Fibroblast of lung (primary cell): ENCODE data around the gene METTL26. TPM values are rescaled to one million over a fixed set of nuclear protein-coding genes. Genes with fewer than 3 reads are reported as not detected.

Experiments used
- DNase-seq, 2 donors: peaks; one replicate each; pipeline versions ENCODE4 v3.0.0 to v3.0.0-alpha.2; 2010; ENCODE audit warnings: low read depth in 2 of 2
- H2AFZ ChIP-seq: 2 replicates; pipeline ENCODE4 v1.5.1; 2012; ENCODE audit warnings: low read length, control low read depth, inconsistent platforms
- H3K27ac ChIP-seq: 2 replicates; pipeline ENCODE4 v1.5.1; 2011; ENCODE audit warnings: low read length, control low read depth; ENCODE audit not compliant: insufficient read depth
- H3K27me3 ChIP-seq: 2 replicates; pipeline ENCODE4 v1.5.1; 2011; ENCODE audit warnings: mild to moderate bottlenecking, low read length; ENCODE audit not compliant: control insufficient read depth, insufficient read depth
- H3K36me3 ChIP-seq: 2 replicates; pipeline ENCODE4 v1.5.1; 2011; ENCODE audit warnings: low read length; ENCODE audit not compliant: control insufficient read depth, insufficient read depth
- H3K4me1 ChIP-seq: 2 replicates; pipeline ENCODE4 v1.5.1; 2011; ENCODE audit warnings: low read length; ENCODE audit not compliant: control insufficient read depth, insufficient read depth; ENCODE audit errors: extremely low read depth
- H3K4me2 ChIP-seq: 2 replicates; pipeline ENCODE4 v1.5.1; 2011; ENCODE audit warnings: low read length, control low read depth; ENCODE audit not compliant: insufficient read depth; ENCODE audit errors: extremely low read depth
- H3K4me3 ChIP-seq, 4 experiments: fragments of 200-600 bp in 1 of 4; sonication (generic) in 1 of 4; replicated peaks in 1 of 4; 2 replicates each; pipeline ENCODE4 v1.5.1; 2011 to 2016; ENCODE audit warnings: low read length in 4 of 4, low read depth in 3 of 4, mild to moderate bottlenecking in 3 of 4, control low read depth in 2 of 4, inconsistent platforms in 1 of 4, mixed read lengths in 1 of 4; ENCODE audit not compliant: insufficient read depth in 1 of 4; ENCODE audit errors: control extremely low read depth in 1 of 4
- H3K79me2 ChIP-seq: 2 replicates; pipeline ENCODE4 v1.5.1; 2012; ENCODE audit warnings: mild to moderate bottlenecking, low read length, inconsistent platforms; ENCODE audit not compliant: control insufficient read depth, insufficient read depth
- H3K9ac ChIP-seq: 2 replicates; pipeline ENCODE4 v1.5.1; 2011; ENCODE audit warnings: mild to moderate bottlenecking, low read length, control low read depth; ENCODE audit not compliant: insufficient read depth
- H3K9me3 ChIP-seq: 2 replicates; pipeline ENCODE4 v1.5.1; 2012; ENCODE audit warnings: low read depth, low read length; ENCODE audit not compliant: control insufficient read depth, insufficient read depth
- H4K20me1 ChIP-seq: 2 replicates; pipeline ENCODE4 v1.5.1; 2011; ENCODE audit warnings: low read length; ENCODE audit not compliant: control insufficient read depth, insufficient read depth; ENCODE audit errors: extremely low read depth
- CTCF ChIP-seq, 2 donors: IDR thresholded peaks in 1 of 2; conservative IDR thresholded peaks in 1 of 2; 1 replicate in 1 of 2; 2 replicates in 1 of 2; pipeline ENCODE4 v1.5.1; 2011 to 2012; ENCODE audit warnings: low read length in 2 of 2, control low read depth in 1 of 2, inconsistent platforms in 1 of 2, low read depth in 1 of 2, mild to moderate bottlenecking in 1 of 2
- EZH2 ChIP-seq: IDR thresholded peaks from 2 replicates; pipeline ENCODE4 v1.5.1; 2012; ENCODE audit warnings: low read length, control low read depth, mild to moderate bottlenecking; ENCODE audit errors: missing control alignments
- polyA plus RNA-seq, 2 donors: library from polyadenylated mRNA; depleted of rRNA in 1 of 2; stranded (reverse) in 1 of 2; unstranded in 1 of 2; fragments of >200 nt; gene quantifications; 2 replicates each; pipeline ENCODE4 v1.2.1, GENCODE V29; 2011 to 2012; ENCODE audit warnings: missing spikeins in 1 of 2
- total RNA-seq: library from RNA; depleted of rRNA; stranded (reverse); fragments of >200 nt; gene quantifications from 2 replicates; pipeline ENCODE4 v1.2.1, GENCODE V29; 2014

The METTL26 gene
- total and polyA plus RNA-seq, 2 donors (not counting 1 experiment from before 2014, with no cell fraction given), result 39.2 to 71.7 TPM

DNA sequence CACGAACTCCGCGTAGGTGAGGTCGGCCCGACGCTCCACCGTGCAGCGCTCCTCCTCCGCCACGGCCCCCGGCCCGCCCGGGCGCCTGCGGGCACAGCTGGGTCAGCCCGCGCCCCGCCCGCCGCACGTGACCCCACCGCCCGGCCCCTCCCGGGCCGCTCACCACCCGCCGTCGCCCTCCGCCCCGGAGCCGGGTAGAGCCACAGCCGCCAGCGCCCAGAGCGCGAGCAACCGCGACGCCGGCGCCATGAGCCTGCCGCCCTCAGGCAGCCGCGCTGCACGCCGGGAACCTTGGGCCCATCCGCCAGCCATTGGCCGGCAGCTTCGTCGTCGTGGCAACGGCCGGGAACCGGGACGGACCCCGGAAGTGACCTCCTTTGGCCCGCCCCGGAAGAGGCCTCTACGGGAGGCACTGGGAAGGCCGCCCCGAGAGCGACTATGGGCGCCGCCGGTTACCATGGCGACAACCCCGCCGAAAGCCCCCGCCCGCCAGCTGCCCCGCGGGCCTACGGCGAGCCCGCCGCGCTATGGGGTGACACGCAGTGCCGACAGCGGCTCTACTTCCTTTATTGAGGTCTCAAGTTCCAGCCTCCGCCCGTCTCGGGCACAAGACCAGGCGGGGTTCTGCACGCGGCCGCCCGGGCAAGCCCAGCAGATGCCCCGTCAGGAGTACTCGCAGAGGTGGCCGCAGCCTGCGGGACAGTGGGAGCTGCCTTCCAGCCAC is 48.1 kb upstream of the METTL26 start, which contains the start of gene JMJD8:
TSS of gene JMJD8 (minus strand) at position 264 of the 724 bp plus-strand sequence. CDS start at position 249, 15 bp downstream.
- peaks cover 35% of the 10 kb centered on the region for H3K79me2 ChIP-seq
- H2AFZ ChIP-seq, result peak within 1 kb of the TSS; percentile 29
- TF ChIP-seq CTCF (conservative IDR thresholded peaks at IDR 0.05 in 1 of 2, IDR thresholded peaks at IDR 0.05 in 1 of 2; ENCODE audit: low read depth in 1 of 2, low read length in 2 of 2) (no peak), EZH2 (no peak)
- H3K4me2 ChIP-seq, result peak within 1 kb of the TSS; percentile 62
- H3K27me3 ChIP-seq, result no peaks in the 10 kb centered on the region
- no peaks in the 10 kb centered on the region for H4K20me1 ChIP-seq
- peaks cover 18% of the 10 kb centered on the region for H3K4me1 ChIP-seq
- peak within 1 kb of the TSS; percentile 40 for H3K9ac ChIP-seq
- peaks cover 38% of the 10 kb centered on the region for H3K36me3 ChIP-seq
- peak within 1 kb of the TSS; percentile 69 for H3K27ac ChIP-seq
- H3K9me3 ChIP-seq, result no peaks in the 10 kb centered on the region
- DNase-seq, result peak; percentile 94
- peak within 1 kb of the TSS; percentile 42 to 63 (median 52) for H3K4me3 ChIP-seq

DNA sequence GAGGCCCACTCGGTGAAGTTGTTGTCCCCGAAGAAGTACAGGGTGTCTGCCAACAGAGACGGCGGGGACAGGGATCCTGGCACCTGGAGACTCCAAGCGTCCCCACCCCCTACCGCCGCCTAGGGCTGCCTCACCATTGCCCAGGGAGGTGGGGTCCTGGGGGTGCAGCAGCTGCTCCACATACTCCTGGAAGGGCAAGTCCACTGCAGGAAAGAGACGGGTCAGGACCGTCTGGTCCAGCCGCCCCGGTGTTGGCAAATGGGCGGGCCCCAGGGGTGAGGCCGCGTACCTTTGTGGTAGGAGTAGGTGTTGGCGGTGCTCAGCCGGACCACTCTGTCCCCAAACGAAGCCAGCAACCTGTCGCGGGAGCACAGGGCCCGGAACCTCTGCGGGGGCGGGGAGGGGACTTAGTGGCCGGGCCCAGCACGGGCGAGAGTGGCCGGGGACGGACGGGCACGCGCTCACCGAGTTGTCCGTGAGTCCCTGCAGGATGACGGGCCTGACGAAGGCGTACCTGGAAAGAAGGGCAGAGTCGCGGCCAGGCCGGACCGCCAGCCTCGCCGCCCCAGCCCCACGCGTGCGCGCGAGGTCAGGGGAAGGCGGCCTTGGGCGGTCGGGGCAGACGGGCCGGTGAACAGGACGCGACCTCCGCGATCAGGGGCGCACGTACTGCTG is 47.4 kb upstream of the METTL26 start:
- no peaks in the 10 kb centered on the region for H3K9me3 ChIP-seq
- no peaks in the 10 kb centered on the region for H4K20me1 ChIP-seq
- peak overlapping the region; percentile 42 to 63 (median 52) for H3K4me3 ChIP-seq
- peak overlapping the region; percentile 40 for H3K9ac ChIP-seq
- peaks cover 31% of the 10 kb centered on the region for H3K79me2 ChIP-seq
- H2AFZ ChIP-seq, result no peak overlapping the region
- no peak for TF ChIP-seq CTCF (conservative IDR thresholded peaks at IDR 0.05 in 1 of 2, IDR thresholded peaks at IDR 0.05 in 1 of 2; ENCODE audit: low read depth in 1 of 2, low read length in 2 of 2)
- TF ChIP-seq EZH2, result no peak
- no peaks in the 10 kb centered on the region for H3K27me3 ChIP-seq
- H3K4me2 ChIP-seq, result peak overlapping the region; percentile 62
- DNase-seq, result no peak
- peaks cover 38% of the 10 kb centered on the region for H3K36me3 ChIP-seq
- peak overlapping the region; percentile 53 for H3K27ac ChIP-seq
- peaks cover 18% of the 10 kb centered on the region for H3K4me1 ChIP-seq
